Endothelial cell of umbilical vein (primary cell): Measurements from ENCODE around the gene RTN4. TPM values are rescaled to one million over a fixed set of nuclear protein-coding genes. Genes with fewer than 3 reads are reported as not detected.

Source experiments
- BruUV-seq: library from RNA; stranded (reverse); fragments of 400-500 nt; replicated peaks from 2 replicates; lab custom pipeline; 2021; lab: Mats Ljungman, UMichigan
- CTCF ChIA-PET: fragments of 300-600, 350-600 bp; sonication (Branson Sonifier 250); formaldehyde crosslinking; loops from one replicate; lab custom pipeline; 2021; ENCODE audit warnings: antibody characterized with exemption, inconsistent platforms; lab: Charles Lee
- POLR2A ChIA-PET: fragments of 300-600, 350-600 bp; sonication (Branson Sonifier 250); formaldehyde crosslinking; loops from one replicate; lab custom pipeline; 2021; ENCODE audit warnings: antibody characterized with exemption, inconsistent platforms; lab: Charles Lee
- DNase-seq: peaks from one replicate; pipeline ENCODE4 v3.0.0-alpha.2; 2011; ENCODE audit warnings: low read depth, low spot score
- FAIRE-seq: peaks from 2 replicates; lab custom pipeline; 2011; peaks lifted over from hg19 to GRCh38; lab: Jason Lieb, UNC
- H2AFZ ChIP-seq: 2 replicates; pipeline ENCODE4 v1.6.0; 2012; ENCODE audit warnings: low read depth, low read length, control low read depth, inconsistent platforms
- H3K27ac ChIP-seq: 2 replicates; pipeline ENCODE4 v1.5.1; 2011; ENCODE audit warnings: low read depth, mild to moderate bottlenecking, control low read depth, low read length, moderate library complexity; ENCODE audit not compliant: insufficient read depth
- H3K27me3 ChIP-seq, 2 experiments: 2 replicates each; pipeline versions ENCODE4 v1.6.0 to v1.6.1; 2011; ENCODE audit warnings: low read length in 2 of 2, mixed read lengths in 1 of 2; ENCODE audit not compliant: control insufficient read depth in 2 of 2, insufficient read depth in 2 of 2
- H3K36me3 ChIP-seq, 2 experiments: 2 replicates in 1 of 2; 3 replicates in 1 of 2; pipeline ENCODE4 v1.5.1; 2011; ENCODE audit warnings: low read length in 2 of 2, mild to moderate bottlenecking in 1 of 2, moderate library complexity in 1 of 2; ENCODE audit not compliant: control insufficient read depth in 2 of 2, insufficient read depth in 2 of 2; ENCODE audit errors: extremely low read depth in 1 of 2
- H3K4me1 ChIP-seq: 3 replicates; pipeline ENCODE4 v1.5.1; 2011; ENCODE audit warnings: mild to moderate bottlenecking, low read length; ENCODE audit not compliant: control insufficient read depth, insufficient read depth; ENCODE audit errors: extremely low read depth
- H3K4me2 ChIP-seq: 2 replicates; pipeline ENCODE4 v1.6.1; 2011; ENCODE audit warnings: low read length, control low read depth, mixed read lengths; ENCODE audit not compliant: insufficient read depth
- H3K4me3 ChIP-seq, 3 experiments: fragments of 200-600 bp in 1 of 3; sonication (generic), shearing (Covaris generic) in 1 of 3; replicated peaks in 1 of 3; 2 replicates each; pipeline ENCODE4 v1.5.1; 2011 to 2016; ENCODE audit warnings: control low read depth in 3 of 3, low read length in 3 of 3, mild to moderate bottlenecking in 2 of 3, inconsistent platforms in 1 of 3, low read depth in 1 of 3, moderate library complexity in 1 of 3; ENCODE audit not compliant: insufficient read depth in 1 of 3
- H3K79me2 ChIP-seq: 2 replicates; pipeline ENCODE4 v1.6.0; 2012; ENCODE audit warnings: low read length, inconsistent platforms; ENCODE audit not compliant: control insufficient read depth, insufficient read depth
- H3K9ac ChIP-seq: replicated peaks from 2 replicates; pipeline ENCODE3; 2011; ENCODE audit warnings: low read length, control low read depth; ENCODE audit not compliant: insufficient read depth; ENCODE audit errors: extremely low read depth
- H3K9me1 ChIP-seq: replicated peaks from 3 replicates; pipeline ENCODE4 v1.6.0; 2011; ENCODE audit warnings: mild to moderate bottlenecking, low read length; ENCODE audit not compliant: control insufficient read depth, insufficient read depth; ENCODE audit errors: extremely low read depth
- H3K9me3 ChIP-seq: replicated peaks from 2 replicates; pipeline ENCODE4 v1.5.1; 2012; ENCODE audit warnings: low read length, inconsistent platforms; ENCODE audit not compliant: control insufficient read depth, insufficient read depth
- H4K20me1 ChIP-seq: replicated peaks from 2 replicates; pipeline ENCODE3; 2011; ENCODE audit warnings: mild to moderate bottlenecking, low read length; ENCODE audit not compliant: control insufficient read depth, insufficient read depth; ENCODE audit errors: extremely low read depth
- CTCF ChIP-seq, 2 donors: IDR thresholded peaks; 1 replicate in 1 of 2; 2 replicates in 1 of 2; pipeline ENCODE4 v1.5.1; 2011; ENCODE audit warnings: low read length in 2 of 2, mild to moderate bottlenecking in 2 of 2, moderate library complexity in 2 of 2, control low read depth in 1 of 2, inconsistent platforms in 1 of 2, low read depth in 1 of 2; ENCODE audit not compliant: insufficient read depth in 1 of 2; ENCODE audit errors: extremely low read depth in 1 of 2
- EZH2 ChIP-seq: IDR thresholded peaks from 2 replicates; pipeline ENCODE4 v1.6.1; 2012; ENCODE audit warnings: borderline replicate concordance, low read depth, mild to moderate bottlenecking, moderate library complexity, low read length, inconsistent platforms; ENCODE audit not compliant: severe bottlenecking
- FOS ChIP-seq: IDR thresholded peaks from 2 replicates; pipeline ENCODE4 v1.6.1; 2011; ENCODE audit warnings: mild to moderate bottlenecking, low read length, moderate library complexity, borderline replicate concordance; ENCODE audit not compliant: insufficient read depth
- GATA2 ChIP-seq: IDR thresholded peaks from 2 replicates; pipeline ENCODE4 v1.7.0; 2011; ENCODE audit warnings: low read depth, mild to moderate bottlenecking, moderate library complexity, mixed read lengths, low read length; ENCODE audit not compliant: insufficient read length, insufficient read depth
- JUN ChIP-seq: IDR thresholded peaks from 2 replicates; pipeline ENCODE4 v1.6.1; 2011; ENCODE audit warnings: borderline replicate concordance, low read depth; ENCODE audit not compliant: insufficient read length, insufficient read depth
- MAX ChIP-seq: IDR thresholded peaks from 2 replicates; pipeline ENCODE4 v1.6.1; 2011; ENCODE audit not compliant: insufficient read depth, insufficient read length
- MYC ChIP-seq: IDR thresholded peaks from one replicate; pipeline ENCODE4 v1.6.1; 2011; ENCODE audit warnings: mild to moderate bottlenecking, low read depth, low read length
- POLR2A ChIP-seq: IDR thresholded peaks from 2 replicates; pipeline ENCODE4 v1.6.1; 2012; ENCODE audit warnings: low read depth, mild to moderate bottlenecking, control low read depth, low read length
- POLR2AphosphoS5 ChIP-seq: IDR thresholded peaks from 2 replicates; pipeline ENCODE4 v1.6.1; 2012; ENCODE audit warnings: low read depth, mild to moderate bottlenecking, control low read depth, low read length, moderate library complexity; ENCODE audit not compliant: insufficient read depth
- dilution Hi-C: fragments of 300-500 bp; cut with MboI; formaldehyde crosslinking; loops from one replicate; pipeline ENCODE4 v1.15.0; 2019; ENCODE audit warnings: low sequenced_read_pairs; ENCODE audit not compliant: extremely low pct_ligation_motif_present
- intact Hi-C: fragments of 100-400 bp; cut with micrococcal nuclease; formaldehyde crosslinking; loops from one replicate; pipeline ENCODE4 v1.10.0; 2022
- polyA plus RNA-seq, 4 experiments: library from polyadenylated mRNA; depleted of rRNA in 3 of 4; stranded (reverse) in 3 of 4; unstranded in 1 of 4; fragments of >200 nt; gene quantifications; 2 replicates each; pipeline versions ENCODE4 v1.2.1 to v1.2.3, GENCODE V29; 2011 to 2012; ENCODE audit warnings: missing spikeins in 1 of 4
- total RNA-seq: library from RNA; stranded (reverse); gene quantifications from 2 replicates; pipeline ENCODE4 v1.2.3, GENCODE V29; 2021

Gene RTN4
- total and polyA plus RNA-seq, 2 donors (not counting 3 experiments of a cell fraction or from before 2014, with no cell fraction given) = 253 to 486 TPM

- H3K4me3 ChIP-seq = no peak overlapping the region
- no peaks in the 10 kb centered on the region for H3K9me3 ChIP-seq
- no peaks in the 10 kb centered on the region for H3K79me2 ChIP-seq
- no peak overlapping the region for H3K9ac ChIP-seq
- TF ChIP-seq GATA2 (no peak), POLR2A (no peak), FOS (no peak), POLR2AphosphoS5 (no peak), MYC (no peak), CTCF (IDR thresholded peaks at IDR 0.05; ENCODE audit: extremely low read depth in 1 of 2, insufficient read depth in 1 of 2, low read depth in 1 of 2, low read length in 2 of 2) (no peak), EZH2 (no peak), MAX (no peak), JUN (no peak)
- DNase-seq (no peak), FAIRE-seq (no peak)
- intact Hi-C loops = no loop called here
- H3K4me2 ChIP-seq = no peak overlapping the region
- ChIA-PET POLR2A (no interaction called here), CTCF (interaction anchor here (1.5 kb wide), 1 partner anchor 8 kb away, joined by 3 read pairs; no protein-coding TSS in a partner anchor)
- BruUV-seq = no TSS peak
- H2AFZ ChIP-seq = no peak overlapping the region
- H3K27ac ChIP-seq = no peak overlapping the region
- H3K4me1 ChIP-seq = peaks cover 33% of the 10 kb centered on the region
- no peaks in the 10 kb centered on the region for H4K20me1 ChIP-seq
- dilution Hi-C loops = no loop called here
- no peaks in the 10 kb centered on the region for H3K27me3 ChIP-seq
- no peaks in the 10 kb centered on the region for H3K36me3 ChIP-seq
- no peaks in the 10 kb centered on the region for H3K9me1 ChIP-seq
Measured at GRCh38 chr2:55088400-55088799, 38.1 kb upstream of the RTN4 start.
